WTC11 (cell line): ENCODE measurements around the gene GATA2.

Source experiments
- SMAD4 ChIP-seq: sonication (generic); formaldehyde crosslinking; IDR thresholded peaks from 2 replicates; pipeline ENCODE4 v1.8.0; 2022; ENCODE audit warnings: mild to moderate bottlenecking, missing genetic modification reagents
- TF ChIP-seq, protein P1 (sequence below): sonication (generic); formaldehyde crosslinking; IDR thresholded peaks from 2 replicates; pipeline ENCODE4 v1.8.0; 2022; ENCODE audit warnings: mild to moderate bottlenecking, missing genetic modification reagents
- TF ChIP-seq, protein P2 (sequence below): fragments of 200-600 bp; IDR thresholded peaks from 2 replicates; pipeline ENCODE4 v1.8.0; 2022; ENCODE audit warnings: antibody characterized with exemption

DNA sequence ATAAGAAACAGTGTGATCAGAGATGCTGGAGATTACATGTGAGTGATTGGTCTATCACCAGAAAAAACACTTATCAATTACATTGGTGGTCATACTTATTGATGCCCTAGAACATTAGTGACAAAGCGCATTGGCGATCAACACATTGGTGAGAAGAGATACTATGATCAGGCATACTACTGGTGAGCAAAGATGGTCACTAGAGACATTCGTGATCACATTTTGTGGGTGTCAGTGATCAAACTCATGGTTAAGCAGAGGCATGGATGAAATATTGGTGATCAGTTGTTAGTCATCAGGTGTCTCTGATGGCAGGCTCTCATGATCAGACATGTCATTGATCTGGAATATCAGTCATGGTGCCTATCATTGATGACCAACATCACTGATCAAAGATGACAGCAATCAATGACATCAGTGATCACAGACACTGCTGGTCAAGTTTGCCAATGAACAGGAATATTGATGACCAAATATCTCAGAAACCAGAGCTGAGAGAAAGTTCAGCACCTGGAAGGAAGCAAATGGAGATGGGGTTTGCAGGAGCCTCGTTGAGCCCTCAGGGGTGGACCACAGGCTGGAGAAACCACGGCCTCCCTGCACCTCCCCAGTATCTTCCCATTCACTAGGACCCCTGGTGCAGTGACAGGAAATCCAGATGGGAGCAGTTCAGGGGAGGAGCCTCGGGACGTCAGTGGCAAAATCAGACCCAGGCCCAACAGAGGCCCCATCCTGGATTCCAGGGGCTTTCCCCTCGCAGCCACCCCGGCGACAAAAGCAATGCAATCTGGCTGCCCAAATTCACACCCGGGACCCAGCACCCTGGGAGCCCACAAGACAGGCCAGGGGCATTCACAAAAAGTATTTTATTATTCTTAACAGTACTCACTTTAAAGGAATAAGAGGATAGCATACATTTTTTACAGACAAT lies 14.2 kb downstream of the GATA2 start:
- no peak for TF ChIP-seq SMAD4 (CRISPR knock-in tag)
- TF ChIP-seq, protein P1, sequence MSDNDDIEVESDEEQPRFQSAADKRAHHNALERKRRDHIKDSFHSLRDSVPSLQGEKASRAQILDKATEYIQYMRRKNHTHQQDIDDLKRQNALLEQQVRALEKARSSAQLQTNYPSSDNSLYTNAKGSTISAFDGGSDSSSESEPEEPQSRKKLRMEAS (CRISPR knock-in tag), result no peak
- TF ChIP-seq, protein P2, sequence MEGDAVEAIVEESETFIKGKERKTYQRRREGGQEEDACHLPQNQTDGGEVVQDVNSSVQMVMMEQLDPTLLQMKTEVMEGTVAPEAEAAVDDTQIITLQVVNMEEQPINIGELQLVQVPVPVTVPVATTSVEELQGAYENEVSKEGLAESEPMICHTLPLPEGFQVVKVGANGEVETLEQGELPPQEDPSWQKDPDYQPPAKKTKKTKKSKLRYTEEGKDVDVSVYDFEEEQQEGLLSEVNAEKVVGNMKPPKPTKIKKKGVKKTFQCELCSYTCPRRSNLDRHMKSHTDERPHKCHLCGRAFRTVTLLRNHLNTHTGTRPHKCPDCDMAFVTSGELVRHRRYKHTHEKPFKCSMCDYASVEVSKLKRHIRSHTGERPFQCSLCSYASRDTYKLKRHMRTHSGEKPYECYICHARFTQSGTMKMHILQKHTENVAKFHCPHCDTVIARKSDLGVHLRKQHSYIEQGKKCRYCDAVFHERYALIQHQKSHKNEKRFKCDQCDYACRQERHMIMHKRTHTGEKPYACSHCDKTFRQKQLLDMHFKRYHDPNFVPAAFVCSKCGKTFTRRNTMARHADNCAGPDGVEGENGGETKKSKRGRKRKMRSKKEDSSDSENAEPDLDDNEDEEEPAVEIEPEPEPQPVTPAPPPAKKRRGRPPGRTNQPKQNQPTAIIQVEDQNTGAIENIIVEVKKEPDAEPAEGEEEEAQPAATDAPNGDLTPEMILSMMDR, result no peak
